ENCODE results near the gene SIX1.

GRCh38 chr14:60637479-60638315 lies 11.6 kb downstream of the SIX1 start:
- TF ChIP-seq CTCF (IDR thresholded peaks at IDR 0.05 in 8 of 11, conservative IDR thresholded peaks at IDR 0.05 in 3 of 11) = no peak
- no peak for TF ChIP-seq POLR2AphosphoS5 (IDR thresholded peaks at IDR 0.05)
- no peak for TF ChIP-seq POLR2A (IDR thresholded peaks at IDR 0.05)

Measured in spleen (tissue), 7 donors.